ENCODE data around the gene TTLL11.

Gene TTLL11

GRCh38 chr9:121809356-121810050, 283.6 kb downstream of the TTLL11 start:
- DNase-seq (ENCODE audit: low spot score), result no peak
- in situ Hi-C loops (cut with MboI; ENCODE audit: low pct_unique_long_range_greater_than_20kb, low sequenced_read_pairs, unreplicated experiment), result no loop called here
- no peak for TF ChIP-seq CTCF (IDR thresholded peaks at IDR 0.05; ENCODE audit: extremely low read depth, insufficient read depth, missing control alignments)

- TF ChIP-seq CTCF (IDR thresholded peaks at IDR 0.05; ENCODE audit: extremely low read depth, insufficient read depth, missing control alignments), result no peak
- DNase-seq (ENCODE audit: low spot score), result no peak
- in situ Hi-C loops (cut with MboI; ENCODE audit: low pct_unique_long_range_greater_than_20kb, low sequenced_read_pairs, unreplicated experiment), result no loop called here
Measured at GRCh38 chr9:121808781-121809180, 284.3 kb downstream of the TTLL11 start.

- in situ Hi-C loops (cut with MboI; ENCODE audit: low pct_unique_long_range_greater_than_20kb, low sequenced_read_pairs, unreplicated experiment), result no loop called here
- no peak for DNase-seq (ENCODE audit: low spot score)
- TF ChIP-seq CTCF (IDR thresholded peaks at IDR 0.05; ENCODE audit: extremely low read depth, insufficient read depth, missing control alignments), result no peak
Measured at GRCh38 chr9:121807823-121808278, 285.3 kb downstream of the TTLL11 start.

GRCh38 chr9:121807069-121807822, 285.9 kb downstream of the TTLL11 start:
- in situ Hi-C loops (cut with MboI; ENCODE audit: low pct_unique_long_range_greater_than_20kb, low sequenced_read_pairs, unreplicated experiment), result no loop called here
- TF ChIP-seq CTCF (IDR thresholded peaks at IDR 0.05; ENCODE audit: extremely low read depth, insufficient read depth, missing control alignments), result no peak
- no peak for DNase-seq (ENCODE audit: low spot score)

- in situ Hi-C loops (cut with MboI; ENCODE audit: low pct_unique_long_range_greater_than_20kb, low sequenced_read_pairs, unreplicated experiment), result no loop called here
- DNase-seq (ENCODE audit: low spot score), result no peak
- TF ChIP-seq CTCF (IDR thresholded peaks at IDR 0.05; ENCODE audit: extremely low read depth, insufficient read depth, missing control alignments), result no peak
Measured at GRCh38 chr9:121802753-121803152, 290.4 kb downstream of the TTLL11 start.

- in situ Hi-C loops (cut with MboI; ENCODE audit: low pct_unique_long_range_greater_than_20kb, low sequenced_read_pairs, unreplicated experiment), result no loop called here
- TF ChIP-seq CTCF (IDR thresholded peaks at IDR 0.05; ENCODE audit: extremely low read depth, insufficient read depth, missing control alignments), result no peak
- no peak for DNase-seq (ENCODE audit: low spot score)
Measured at GRCh38 chr9:121801579-121801978, 291.5 kb downstream of the TTLL11 start.

All from GM13977 (cell line).